ENCODE results near the gene PRDM12.

DNA sequence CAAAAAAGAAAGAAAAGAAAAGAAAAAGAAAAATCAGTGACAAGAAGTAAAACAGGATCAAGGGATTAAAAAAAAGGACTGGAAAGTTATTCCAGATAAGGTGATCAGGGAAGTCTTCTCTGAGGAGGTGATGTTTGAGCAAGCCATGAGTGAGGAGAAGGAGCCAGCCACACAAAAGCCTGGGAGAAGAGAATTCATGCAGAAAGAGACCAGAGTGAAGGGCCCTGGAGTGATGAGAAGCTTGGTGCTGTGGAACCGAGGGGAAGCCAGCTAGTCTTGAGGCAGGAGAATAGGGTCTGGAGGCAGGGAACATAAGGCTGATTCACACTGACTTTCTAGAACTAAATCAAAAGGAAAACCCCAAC, 25.2 kb downstream of the PRDM12 start:
- TF ChIP-seq, protein P1, sequence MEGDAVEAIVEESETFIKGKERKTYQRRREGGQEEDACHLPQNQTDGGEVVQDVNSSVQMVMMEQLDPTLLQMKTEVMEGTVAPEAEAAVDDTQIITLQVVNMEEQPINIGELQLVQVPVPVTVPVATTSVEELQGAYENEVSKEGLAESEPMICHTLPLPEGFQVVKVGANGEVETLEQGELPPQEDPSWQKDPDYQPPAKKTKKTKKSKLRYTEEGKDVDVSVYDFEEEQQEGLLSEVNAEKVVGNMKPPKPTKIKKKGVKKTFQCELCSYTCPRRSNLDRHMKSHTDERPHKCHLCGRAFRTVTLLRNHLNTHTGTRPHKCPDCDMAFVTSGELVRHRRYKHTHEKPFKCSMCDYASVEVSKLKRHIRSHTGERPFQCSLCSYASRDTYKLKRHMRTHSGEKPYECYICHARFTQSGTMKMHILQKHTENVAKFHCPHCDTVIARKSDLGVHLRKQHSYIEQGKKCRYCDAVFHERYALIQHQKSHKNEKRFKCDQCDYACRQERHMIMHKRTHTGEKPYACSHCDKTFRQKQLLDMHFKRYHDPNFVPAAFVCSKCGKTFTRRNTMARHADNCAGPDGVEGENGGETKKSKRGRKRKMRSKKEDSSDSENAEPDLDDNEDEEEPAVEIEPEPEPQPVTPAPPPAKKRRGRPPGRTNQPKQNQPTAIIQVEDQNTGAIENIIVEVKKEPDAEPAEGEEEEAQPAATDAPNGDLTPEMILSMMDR (IDR thresholded peaks at IDR 0.05) = no peak
- no peak for TF ChIP-seq USF1 (IDR thresholded peaks at IDR 0.05; ENCODE audit: borderline replicate concordance, low read depth)
- TF ChIP-seq, protein P2, sequence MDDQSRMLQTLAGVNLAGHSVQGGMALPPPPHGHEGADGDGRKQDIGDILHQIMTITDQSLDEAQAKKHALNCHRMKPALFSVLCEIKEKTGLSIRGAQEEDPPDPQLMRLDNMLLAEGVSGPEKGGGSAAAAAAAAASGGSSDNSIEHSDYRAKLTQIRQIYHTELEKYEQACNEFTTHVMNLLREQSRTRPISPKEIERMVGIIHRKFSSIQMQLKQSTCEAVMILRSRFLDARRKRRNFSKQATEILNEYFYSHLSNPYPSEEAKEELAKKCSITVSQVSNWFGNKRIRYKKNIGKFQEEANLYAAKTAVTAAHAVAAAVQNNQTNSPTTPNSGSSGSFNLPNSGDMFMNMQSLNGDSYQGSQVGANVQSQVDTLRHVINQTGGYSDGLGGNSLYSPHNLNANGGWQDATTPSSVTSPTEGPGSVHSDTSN (IDR thresholded peaks at IDR 0.05) = no peak

Measured in SK-N-SH (cell line).